Measurements from ENCODE around the gene VSIG4. TPM values are rescaled to one million over a fixed set of nuclear protein-coding genes. Genes with fewer than 3 reads are reported as not detected.

The VSIG4 gene
- total and polyA plus RNA-seq, 2 of the 13 experiments (the other 11 are each of a cell fraction or from before 2014, with no cell fraction given), result not detected

DNA sequence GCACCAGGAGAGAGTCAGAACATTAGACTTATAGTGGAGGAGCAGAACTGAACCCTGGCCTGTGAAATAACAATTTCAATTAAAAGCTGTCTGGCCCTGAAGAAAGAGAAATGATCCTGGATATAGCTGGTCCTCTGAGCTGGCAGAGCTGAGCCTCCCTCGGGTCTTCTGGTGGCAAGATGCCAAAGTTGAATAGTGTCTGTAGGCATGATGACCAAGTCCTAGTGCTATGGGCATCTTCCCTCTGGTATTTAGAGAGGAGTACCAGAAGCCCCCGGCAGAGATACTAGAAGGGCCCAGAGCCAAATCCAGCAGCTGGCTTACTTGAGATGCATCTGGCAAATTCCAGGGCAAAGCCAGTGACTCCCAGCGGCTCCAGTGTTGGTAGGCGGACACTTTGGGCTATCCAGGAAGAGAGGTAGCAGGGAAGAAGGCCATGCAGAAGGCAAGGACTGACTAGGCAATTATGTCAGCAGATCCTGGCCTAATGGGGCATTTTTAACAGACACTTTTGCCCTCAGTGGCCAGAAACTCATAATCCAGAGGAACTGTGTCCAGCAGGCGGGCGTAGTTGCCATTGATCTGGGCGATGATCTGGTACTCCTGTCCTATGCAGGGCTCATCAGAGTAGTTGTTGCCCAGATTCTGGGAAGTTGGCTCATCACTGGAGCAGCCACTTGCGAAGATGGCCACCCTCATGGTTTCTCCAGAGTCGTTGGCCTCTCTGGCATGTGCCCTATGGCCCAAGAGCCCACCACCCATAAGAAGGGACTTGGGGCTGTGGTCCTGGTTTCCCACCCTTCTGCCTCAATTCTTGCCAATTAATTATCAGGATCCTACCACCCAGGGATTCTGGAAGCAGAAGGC lies 17.9 kb downstream of the VSIG4 start (continued):
- TF ChIP-seq ZNF331 (CRISPR knock-in tag; IDR thresholded peaks at IDR 0.05), result no peak
- no peak for TF ChIP-seq ZNF660 (CRISPR knock-in tag; IDR thresholded peaks at IDR 0.05; ENCODE audit: borderline replicate concordance, low read depth)
- TF ChIP-seq, protein P1, sequence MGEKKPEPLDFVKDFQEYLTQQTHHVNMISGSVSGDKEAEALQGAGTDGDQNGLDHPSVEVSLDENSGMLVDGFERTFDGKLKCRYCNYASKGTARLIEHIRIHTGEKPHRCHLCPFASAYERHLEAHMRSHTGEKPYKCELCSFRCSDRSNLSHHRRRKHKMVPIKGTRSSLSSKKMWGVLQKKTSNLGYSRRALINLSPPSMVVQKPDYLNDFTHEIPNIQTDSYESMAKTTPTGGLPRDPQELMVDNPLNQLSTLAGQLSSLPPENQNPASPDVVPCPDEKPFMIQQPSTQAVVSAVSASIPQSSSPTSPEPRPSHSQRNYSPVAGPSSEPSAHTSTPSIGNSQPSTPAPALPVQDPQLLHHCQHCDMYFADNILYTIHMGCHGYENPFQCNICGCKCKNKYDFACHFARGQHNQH (CRISPR knock-in tag; IDR thresholded peaks at IDR 0.05), result no peak
- TF ChIP-seq, protein P2, sequence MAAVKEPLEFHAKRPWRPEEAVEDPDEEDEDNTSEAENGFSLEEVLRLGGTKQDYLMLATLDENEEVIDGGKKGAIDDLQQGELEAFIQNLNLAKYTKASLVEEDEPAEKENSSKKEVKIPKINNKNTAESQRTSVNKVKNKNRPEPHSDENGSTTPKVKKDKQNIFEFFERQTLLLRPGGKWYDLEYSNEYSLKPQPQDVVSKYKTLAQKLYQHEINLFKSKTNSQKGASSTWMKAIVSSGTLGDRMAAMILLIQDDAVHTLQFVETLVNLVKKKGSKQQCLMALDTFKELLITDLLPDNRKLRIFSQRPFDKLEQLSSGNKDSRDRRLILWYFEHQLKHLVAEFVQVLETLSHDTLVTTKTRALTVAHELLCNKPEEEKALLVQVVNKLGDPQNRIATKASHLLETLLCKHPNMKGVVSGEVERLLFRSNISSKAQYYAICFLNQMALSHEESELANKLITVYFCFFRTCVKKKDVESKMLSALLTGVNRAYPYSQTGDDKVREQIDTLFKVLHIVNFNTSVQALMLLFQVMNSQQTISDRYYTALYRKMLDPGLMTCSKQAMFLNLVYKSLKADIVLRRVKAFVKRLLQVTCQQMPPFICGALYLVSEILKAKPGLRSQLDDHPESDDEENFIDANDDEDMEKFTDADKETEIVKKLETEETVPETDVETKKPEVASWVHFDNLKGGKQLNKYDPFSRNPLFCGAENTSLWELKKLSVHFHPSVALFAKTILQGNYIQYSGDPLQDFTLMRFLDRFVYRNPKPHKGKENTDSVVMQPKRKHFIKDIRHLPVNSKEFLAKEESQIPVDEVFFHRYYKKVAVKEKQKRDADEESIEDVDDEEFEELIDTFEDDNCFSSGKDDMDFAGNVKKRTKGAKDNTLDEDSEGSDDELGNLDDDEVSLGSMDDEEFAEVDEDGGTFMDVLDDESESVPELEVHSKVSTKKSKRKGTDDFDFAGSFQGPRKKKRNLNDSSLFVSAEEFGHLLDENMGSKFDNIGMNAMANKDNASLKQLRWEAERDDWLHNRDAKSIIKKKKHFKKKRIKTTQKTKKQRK (IDR thresholded peaks at IDR 0.05; ENCODE audit: low read length), result no peak

DNA sequence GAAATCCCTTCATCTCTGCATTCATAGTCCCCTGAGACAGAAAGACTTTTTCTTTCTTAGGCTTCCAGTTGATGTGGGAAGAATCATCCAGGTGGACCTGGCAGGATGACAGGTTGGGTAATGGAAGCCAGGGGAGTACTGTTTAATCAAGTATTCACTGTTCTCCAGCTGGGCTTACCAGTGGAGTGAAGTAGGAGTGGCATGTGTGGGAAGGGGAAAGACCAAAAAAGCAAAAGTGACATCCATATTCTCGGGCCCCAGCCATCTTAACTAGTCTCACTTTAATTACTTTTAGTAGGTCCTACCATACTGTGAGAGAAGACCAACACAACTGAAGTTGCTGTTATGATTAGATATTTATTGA lies 18.5 kb downstream of the VSIG4 start:
- H3K27ac ChIP-seq (ENCODE audit: extremely low read length, insufficient read depth, low read length), result no peak overlapping the region
- no peaks in the 10 kb centered on the region for H3K36me3 ChIP-seq (replicated peaks in 1 of 2; ENCODE audit: control insufficient read depth in 1 of 2, insufficient read depth in 2 of 2, low read length in 2 of 2)
- H3K4me1 ChIP-seq (ENCODE audit: insufficient read depth, low read length), result no peaks in the 10 kb centered on the region
- no peaks in the 10 kb centered on the region for H4K20me1 ChIP-seq (ENCODE audit: insufficient read depth, low read length)
- no peak for ATAC-seq
- H3K27me3 ChIP-seq (ENCODE audit: control insufficient read depth in 1 of 2, insufficient read depth in 2 of 2, low read length in 2 of 2), result no peaks in the 10 kb centered on the region
- in situ Hi-C loops (cut with HindIII; ENCODE audit: extremely low pct_ligation_motif_present, low pct_unique_long_range_greater_than_20kb) (no loop called here), intact Hi-C loops (cut with micrococcal nuclease; ENCODE audit: unreplicated experiment) (no loop called here)
- no peak overlapping the region for H2AFZ ChIP-seq (ENCODE audit: low read length)
- H3K9ac ChIP-seq (ENCODE audit: insufficient read depth, low read depth, low read length), result no peak overlapping the region
- ChIA-PET POLR2A (no interaction called here), CTCF (ENCODE audit: low intra/inter-chr PET ratio, low total read pairs) (no interaction called here)
- no peak for FAIRE-seq
- TF ChIP-seq, protein P3, sequence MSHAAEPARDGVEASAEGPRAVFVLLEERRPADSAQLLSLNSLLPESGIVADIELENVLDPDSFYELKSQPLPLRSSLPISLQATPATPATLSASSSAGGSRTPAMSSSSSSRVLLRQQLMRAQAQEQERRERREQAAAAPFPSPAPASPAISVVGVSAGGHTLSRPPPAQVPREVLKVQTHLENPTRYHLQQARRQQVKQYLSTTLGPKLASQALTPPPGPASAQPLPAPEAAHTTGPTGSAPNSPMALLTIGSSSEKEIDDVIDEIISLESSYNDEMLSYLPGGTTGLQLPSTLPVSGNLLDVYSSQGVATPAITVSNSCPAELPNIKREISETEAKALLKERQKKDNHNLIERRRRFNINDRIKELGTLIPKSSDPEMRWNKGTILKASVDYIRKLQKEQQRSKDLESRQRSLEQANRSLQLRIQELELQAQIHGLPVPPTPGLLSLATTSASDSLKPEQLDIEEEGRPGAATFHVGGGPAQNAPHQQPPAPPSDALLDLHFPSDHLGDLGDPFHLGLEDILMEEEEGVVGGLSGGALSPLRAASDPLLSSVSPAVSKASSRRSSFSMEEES (CRISPR knock-in tag; IDR thresholded peaks at IDR 0.05), result no peak
- TF ChIP-seq ZNF75D (CRISPR knock-in tag; IDR thresholded peaks at IDR 0.05; ENCODE audit: borderline replicate concordance) (no peak), ZNF3 (CRISPR knock-in tag; IDR thresholded peaks at IDR 0.05) (no peak), PAF1 (CRISPR knock-in tag; IDR thresholded peaks at IDR 0.05) (no peak), SRSF1 (optimal IDR thresholded peaks at IDR 0.05; ENCODE audit: low read depth, low read length) (no peak), ZNF883 (CRISPR knock-in tag; IDR thresholded peaks at IDR 0.05; ENCODE audit: not compliant biosample characterization) (no peak), ZFP37 (CRISPR knock-in tag; IDR thresholded peaks at IDR 0.05; ENCODE audit: borderline replicate concordance) (no peak), KLF9 (CRISPR knock-in tag; IDR thresholded peaks at IDR 0.05; ENCODE audit: low read depth) (no peak), POLR2AphosphoS5 (IDR thresholded peaks at IDR 0.05; ENCODE audit: low read depth, low read length) (no peak), KDM6A (CRISPR knock-in tag; IDR thresholded peaks at IDR 0.05; ENCODE audit: low read depth) (no peak)
- no peaks in the 10 kb centered on the region for H3K79me2 ChIP-seq (ENCODE audit: insufficient read depth, low read length)
- no TSS peak for BruUV-seq (replicated peaks)
- H3K4me2 ChIP-seq (ENCODE audit: low read depth, low read length), result no peak overlapping the region
- H3K4me3 ChIP-seq (replicated peaks in 1 of 3; ENCODE audit: insufficient read depth in 1 of 3, low read depth in 2 of 3, low read length in 3 of 3), result no peak overlapping the region
- no peak for DNase-seq (ENCODE audit: low spot score)
- no peaks in the 10 kb centered on the region for H3K9me3 ChIP-seq (ENCODE audit: low read length)
- 0% methylated on average over 1 of the region's 1 CpG for whole genome bisulfite sequencing (ENCODE audit: low lambda C conversion rate)

Data from HepG2 (cell line).